ENCODE measurements around the gene STATH. TPM values are rescaled to one million over a fixed set of nuclear protein-coding genes. Genes with fewer than 3 reads are reported as not detected.
"Not testable (repeated sequence)": the region's sequence is repeated elsewhere in the genome, so short reads cannot be mapped to it uniquely, and the experiment has no call there.

Gene STATH
- total RNA-seq, 4 donors from 2014 or later = not detected

DNA sequence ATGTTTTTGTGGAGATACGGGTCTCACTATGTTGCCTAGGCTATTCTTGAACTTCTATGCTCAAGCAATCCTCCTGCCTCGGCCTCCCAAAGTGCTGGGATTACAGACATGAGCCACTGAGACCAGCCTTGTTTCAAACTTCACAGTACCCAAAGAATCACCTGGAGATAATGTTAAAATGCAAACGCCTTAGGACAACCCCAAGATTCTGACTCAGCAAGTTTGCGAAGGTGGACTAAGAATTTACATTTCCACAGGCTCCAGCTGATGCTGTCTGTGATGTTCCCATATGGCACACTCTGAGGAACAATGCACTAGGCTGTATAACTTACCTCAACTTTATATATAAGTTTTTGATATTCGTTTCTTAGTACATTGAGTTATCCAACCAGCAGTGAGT is 984 bp upstream of the STATH start:
- intact Hi-C loops (cut with DNase I; ENCODE audit: low total_unique reads) = no loop called here
- no peak for ATAC-seq
- DNase-seq = no peak
- in situ Hi-C loops (cut with MboI; ENCODE audit: low sequenced_read_pairs in 4 of 4) = no loop called here
- H3K36me3 ChIP-seq = no peaks in the 10 kb centered on the region
- TF ChIP-seq CTCF (IDR thresholded peaks at IDR 0.05 in 4 of 5, conservative IDR thresholded peaks at IDR 0.05 in 1 of 5) (no peak), POLR2A (IDR thresholded peaks at IDR 0.05) (no peak)
- no peaks in the 10 kb centered on the region for H3K4me1 ChIP-seq
- H3K9me3 ChIP-seq = no peaks in the 10 kb centered on the region
- no peak overlapping the region for H3K27ac ChIP-seq
- no peak overlapping the region for H3K4me3 ChIP-seq
- no peaks in the 10 kb centered on the region for H3K27me3 ChIP-seq

- Histone ChIP-seq H3K4me1 (no peaks in the 10 kb centered on the region), H3K36me3 (no peaks in the 10 kb centered on the region), H3K4me3 (no peak overlapping the region), H3K27me3 (no peaks in the 10 kb centered on the region), H3K27ac (no peak overlapping the region), H3K9me3 (no peaks in the 10 kb centered on the region)
- DNase-seq (no peak), ATAC-seq (no peak)
- in situ Hi-C loops (cut with MboI; ENCODE audit: low sequenced_read_pairs in 4 of 4) = no loop called here
- intact Hi-C loops (cut with DNase I; ENCODE audit: low total_unique reads) = no loop called here
- no peak for TF ChIP-seq POLR2A (IDR thresholded peaks at IDR 0.05)
- no peak for TF ChIP-seq CTCF (IDR thresholded peaks at IDR 0.05 in 4 of 5, conservative IDR thresholded peaks at IDR 0.05 in 1 of 5)
Measured at GRCh38 chr4:69999420-69999819, 3.7 kb downstream of the STATH start.

DNA sequence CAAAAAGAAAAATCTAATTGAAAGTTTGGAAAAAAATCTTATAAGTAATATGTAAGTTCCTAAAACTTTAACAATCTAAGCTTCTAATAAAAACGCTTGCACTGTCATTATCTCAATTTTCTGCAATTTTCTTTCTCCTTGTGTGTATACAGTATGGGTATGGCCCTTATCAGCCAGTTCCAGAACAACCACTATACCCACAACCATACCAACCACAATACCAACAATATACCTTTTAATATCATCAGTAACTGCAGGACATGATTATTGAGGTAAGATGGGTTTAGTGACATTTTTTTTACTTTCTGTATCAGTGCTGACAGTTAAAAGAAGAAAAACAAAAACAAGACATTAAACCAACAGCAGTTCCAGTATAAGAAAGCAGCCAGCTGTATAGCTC is 4.9 kb downstream of the STATH start:
- TF ChIP-seq POLR2A (IDR thresholded peaks at IDR 0.05) (no peak), CTCF (IDR thresholded peaks at IDR 0.05 in 4 of 5, conservative IDR thresholded peaks at IDR 0.05 in 1 of 5) (no peak)
- Histone ChIP-seq H3K4me3 (no peak overlapping the region), H3K27ac (no peak overlapping the region), H3K9me3 (no peaks in the 10 kb centered on the region), H3K36me3 (no peaks in the 10 kb centered on the region), H3K4me1 (no peaks in the 10 kb centered on the region), H3K27me3 (no peaks in the 10 kb centered on the region)
- DNase-seq = no peak
- ATAC-seq = no peak
- in situ Hi-C loops (cut with MboI; ENCODE audit: low sequenced_read_pairs in 4 of 4) (no loop called here), intact Hi-C loops (cut with DNase I; ENCODE audit: low total_unique reads) (no loop called here)

- TF ChIP-seq POLR2A (IDR thresholded peaks at IDR 0.05) (no peak), CTCF (IDR thresholded peaks at IDR 0.05 in 4 of 5, conservative IDR thresholded peaks at IDR 0.05 in 1 of 5) (no peak)
- Histone ChIP-seq H3K27ac (no peak overlapping the region), H3K4me1 (no peaks in the 10 kb centered on the region), H3K36me3 (no peaks in the 10 kb centered on the region), H3K27me3 (no peaks in the 10 kb centered on the region), H3K9me3 (no peaks in the 10 kb centered on the region), H3K4me3 (no peak overlapping the region)
- DNase-seq = no peak
- intact Hi-C loops (cut with DNase I; ENCODE audit: low total_unique reads) (no loop called here), in situ Hi-C loops (cut with MboI; ENCODE audit: low sequenced_read_pairs in 4 of 4) (no loop called here)
- no peak for ATAC-seq
Measured at GRCh38 chr4:70002507-70002906, 6.7 kb downstream of the STATH start.

GRCh38 chr4:70008771-70009170 is 13.0 kb downstream of the STATH start:
- H3K27me3 ChIP-seq = no peaks in the 10 kb centered on the region
- no peaks in the 10 kb centered on the region for H3K9me3 ChIP-seq
- no peak overlapping the region for H3K27ac ChIP-seq
- in situ Hi-C loops (cut with MboI; ENCODE audit: low sequenced_read_pairs in 4 of 4) = no loop called here
- no peaks in the 10 kb centered on the region for H3K36me3 ChIP-seq
- H3K4me3 ChIP-seq = no peak overlapping the region
- no peaks in the 10 kb centered on the region for H3K4me1 ChIP-seq
- intact Hi-C loops (cut with DNase I; ENCODE audit: low total_unique reads) = no loop called here
- no peak for DNase-seq
- TF ChIP-seq CTCF (IDR thresholded peaks at IDR 0.05 in 4 of 5, conservative IDR thresholded peaks at IDR 0.05 in 1 of 5) = no peak
- no peak for TF ChIP-seq POLR2A (IDR thresholded peaks at IDR 0.05)
- no peak for ATAC-seq

DNA sequence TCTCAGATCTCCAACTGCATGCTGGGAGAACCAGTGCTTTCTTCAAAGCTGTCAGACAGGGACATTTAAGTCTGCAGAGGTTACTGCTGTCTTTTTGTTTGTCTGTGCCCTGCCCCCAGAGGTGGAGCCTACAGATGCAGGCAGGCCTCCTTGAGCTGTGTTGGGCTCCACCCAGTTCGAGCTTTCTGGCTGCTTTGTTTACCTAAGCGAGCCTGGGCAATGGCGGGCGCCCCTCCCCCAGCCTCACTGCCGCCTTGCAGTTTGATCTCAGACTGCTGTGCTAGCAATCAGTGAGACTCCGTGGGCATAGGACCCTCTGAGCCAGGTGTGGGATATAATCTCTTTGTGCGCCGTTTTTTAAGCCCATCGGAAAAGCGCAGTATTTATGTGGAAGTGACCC is 23.2 kb downstream of the STATH start:
- H3K4me1 ChIP-seq; intact Hi-C loops (cut with DNase I; ENCODE audit: low total_unique reads); ATAC-seq; in situ Hi-C loops (cut with MboI; ENCODE audit: low sequenced_read_pairs in 4 of 4); H3K36me3 ChIP-seq; H3K4me3 ChIP-seq; DNase-seq; H3K27me3 ChIP-seq; H3K9me3 ChIP-seq; H3K27ac ChIP-seq: not testable (repeated sequence)

Data from gastrocnemius medialis (tissue), 4 donors.